Mammary epithelial cell (primary cell): ENCODE measurements around the gene CMSS1.

Source experiments
- CTCF ChIP-seq, 2 donors: IDR thresholded peaks in 1 of 2; conservative IDR thresholded peaks in 1 of 2; 2 replicates each; pipeline ENCODE4 v1.5.1; 2011 to 2012; ENCODE audit warnings: inconsistent platforms in 2 of 2, low read length in 2 of 2, mild to moderate bottlenecking in 2 of 2, control low read depth in 1 of 2, low read depth in 1 of 2; ENCODE audit not compliant: insufficient read depth in 1 of 2; ENCODE audit errors: extremely low read depth in 1 of 2
- EZH2 ChIP-seq: IDR thresholded peaks from 2 replicates; pipeline ENCODE4 v1.6.1; 2012; ENCODE audit warnings: low read length, inconsistent platforms, borderline replicate concordance

- no peak for TF ChIP-seq CTCF (conservative IDR thresholded peaks at IDR 0.05 in 1 of 2, IDR thresholded peaks at IDR 0.05 in 1 of 2; ENCODE audit: extremely low read depth in 1 of 2, insufficient read depth in 1 of 2, low read depth in 1 of 2, low read length in 2 of 2)
- TF ChIP-seq EZH2, result no peak
These were observed 306.6 kb downstream of the CMSS1 start for GRCh38 chr3:100124201-100124761.
